Measurements from ENCODE around the gene PLEKHA7.

- TF ChIP-seq POLR2AphosphoS5 (IDR thresholded peaks at IDR 0.05; ENCODE audit: low read depth, low read length) (no peak), TAF1 (IDR thresholded peaks at IDR 0.05; ENCODE audit: borderline replicate concordance, insufficient read depth, low read length) (no peak), REST (IDR thresholded peaks at IDR 0.05; ENCODE audit: insufficient read depth in 1 of 2, low read depth in 2 of 2, low read length in 2 of 2) (no peak), SIN3A (IDR thresholded peaks at IDR 0.05; ENCODE audit: borderline replicate concordance, insufficient read depth, low read length) (no peak)
Measured at GRCh38 chr11:16933291-16933690, 80.9 kb downstream of the PLEKHA7 start.

Measured in PFSK-1 (cell line).